Lung (tissue), 12 donors: ENCODE data around the gene SRRM3. TPM values are rescaled to one million over a fixed set of nuclear protein-coding genes. Genes with fewer than 3 reads are reported as not detected.

Experiments
- ATAC-seq: fragments of 200-7000 bp; cut with Tn5 transposase; one replicate; pipeline ENCODE4 v1.9.1; 2020; ENCODE audit warnings: moderate number of reproducible peaks; ENCODE audit not compliant: insufficient read depth, low FRiP score
- DNase-seq, 3 donors: peaks; one replicate each; pipeline ENCODE4 v3.0.0-alpha.2; 2013 to 2017
- H3K27ac ChIP-seq, 2 donors: one replicate each; pipeline ENCODE4 v1.5.1; 2013; ENCODE audit warnings: mild to moderate bottlenecking in 2 of 2, moderate library complexity in 2 of 2, control low read depth in 1 of 2, inconsistent platforms in 1 of 2, low read depth in 1 of 2, low read length in 1 of 2
- H3K27me3 ChIP-seq, 3 donors: one replicate each; pipeline ENCODE4 v1.5.1; 2013; ENCODE audit warnings: low read length in 2 of 3; ENCODE audit not compliant: control insufficient read depth in 3 of 3, insufficient read depth in 3 of 3
- H3K36me3 ChIP-seq, 4 donors: one replicate each; pipeline ENCODE4 v1.5.1; 2013; ENCODE audit warnings: low read length in 4 of 4, mild to moderate bottlenecking in 1 of 4, moderate library complexity in 1 of 4; ENCODE audit not compliant: control insufficient read depth in 4 of 4, insufficient read depth in 4 of 4
- H3K4me1 ChIP-seq, 5 donors: one replicate each; pipeline ENCODE4 v1.5.1; 2013; ENCODE audit warnings: low read length in 5 of 5, mild to moderate bottlenecking in 2 of 5, moderate library complexity in 1 of 5; ENCODE audit not compliant: control insufficient read depth in 5 of 5, insufficient read depth in 5 of 5
- H3K4me3 ChIP-seq: one replicate; pipeline ENCODE4 v1.5.1; 2013; ENCODE audit warnings: mild to moderate bottlenecking, control low read depth, moderate library complexity
- H3K9ac ChIP-seq, 2 donors: one replicate each; pipeline ENCODE4 v1.5.1; 2013; ENCODE audit warnings: low read length in 2 of 2, control low read depth in 1 of 2; ENCODE audit not compliant: insufficient read depth in 1 of 2
- H3K9me3 ChIP-seq, 4 donors: one replicate each; pipeline ENCODE4 v1.5.1; 2013; ENCODE audit warnings: low read length in 3 of 4, mild to moderate bottlenecking in 1 of 4, moderate library complexity in 1 of 4; ENCODE audit not compliant: control insufficient read depth in 4 of 4, insufficient read depth in 3 of 4
- CTCF ChIP-seq: IDR thresholded peaks from 2 replicates; pipeline ENCODE4 v1.5.1; 2012; ENCODE audit warnings: mild to moderate bottlenecking; ENCODE audit errors: control extremely low read depth, extremely low read depth
- WGBS, 2 donors: extraction: QIAGEN DNeasy Blood & Tissue Kit; methylation state at CpG; one replicate each; pipeline ENCODE4 v1.1.7; 2013; 5-methylcytosine and 5-hydroxymethylcytosine counted together
- polyA plus RNA-seq, 2 donors: library from polyadenylated mRNA; stranded (reverse); fragments of 200-250 nt; gene quantifications; one replicate each; pipeline ENCODE4 v1.2.1, GENCODE V29; 2013
- total RNA-seq, 2 donors: library from RNA; depleted of rRNA in 1 of 2; stranded (reverse); fragments of >200 nt in 1 of 2; gene quantifications; one replicate each; pipeline ENCODE4 v1.2.1, GENCODE V29; 2014 to 2021
- donor health status: control.
- donor health status: control.
- donor health status: Bipolar disorder and iron deficiency.
- donor health status: healthy.
- donor health status: DM: yes; HTN: yes; CAD: no.

Gene SRRM3
- total and polyA plus RNA-seq, 4 donors: 0.14 to 0.83 (median 0.63) TPM

- WGBS, 2 donors: 80 to 90% methylated on average over 7 of the region's 7 CpGs
- H3K27me3 ChIP-seq: no peaks in the 10 kb centered on the region
- H3K4me3 ChIP-seq: no peak overlapping the region
- H3K36me3 ChIP-seq: no peaks in the 10 kb centered on the region
- H3K9me3 ChIP-seq: no peaks in the 10 kb centered on the region
- H3K27ac ChIP-seq: no peak overlapping the region
- H3K4me1 ChIP-seq: no peaks in the 10 kb centered on the region
- TF ChIP-seq CTCF: no peak
- DNase-seq: no peak
- no peak overlapping the region for H3K9ac ChIP-seq
- no peak for ATAC-seq
Measured at GRCh38 chr7:76182225-76182960, 19.3 kb upstream of the SRRM3 start.

DNA sequence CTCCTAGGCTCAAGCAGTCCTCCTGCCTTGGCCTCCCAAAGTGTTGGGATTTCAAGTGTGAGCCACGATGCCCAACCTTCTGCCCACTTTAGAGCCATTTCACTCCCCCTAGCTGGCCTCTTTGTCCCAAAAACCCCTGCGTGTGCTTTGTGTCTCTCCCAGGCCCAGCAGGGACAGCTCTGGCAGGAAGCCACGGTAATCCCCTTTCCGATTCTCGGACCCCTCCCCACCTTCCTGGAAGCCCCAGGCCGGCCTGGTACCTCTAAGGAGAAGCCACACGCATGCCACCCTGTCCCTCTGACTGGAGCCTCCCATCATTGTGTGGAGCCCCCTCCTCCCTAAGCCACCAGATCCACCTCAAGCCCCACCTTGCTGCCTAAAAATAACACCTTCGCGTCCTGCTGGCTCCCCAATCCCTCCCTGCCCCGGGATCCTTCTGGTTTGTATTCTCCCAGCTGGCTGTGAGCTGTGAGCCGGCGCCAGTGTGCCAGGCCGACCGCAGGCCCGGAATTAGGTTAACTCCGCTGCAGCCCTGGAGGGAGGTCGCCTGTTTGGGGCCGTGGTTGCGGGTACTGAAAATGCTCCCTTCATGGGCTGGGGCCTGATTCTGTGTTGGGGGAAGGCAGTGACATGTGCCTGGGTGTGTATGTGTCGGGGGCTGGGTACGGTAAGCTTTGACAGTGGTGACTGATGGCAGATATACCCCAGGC, 16.4 kb upstream of the SRRM3 start:
- WGBS, 2 donors: 46 to 50% methylated on average over 21 of the region's 21 CpGs
- Histone ChIP-seq H3K27ac (no peak overlapping the region), H3K36me3 (no peaks in the 10 kb centered on the region), H3K4me3 (no peak overlapping the region), H3K9me3 (no peaks in the 10 kb centered on the region), H3K27me3 (no peaks in the 10 kb centered on the region), H3K9ac (no peak overlapping the region), H3K4me1 (no peaks in the 10 kb centered on the region)
- no peak for ATAC-seq
- TF ChIP-seq CTCF: no peak
- no peak for DNase-seq

GRCh38 chr7:76187272-76187671, 14.4 kb upstream of the SRRM3 start:
- TF ChIP-seq CTCF: no peak
- no peak overlapping the region for H3K9ac ChIP-seq
- H3K27me3 ChIP-seq: no peaks in the 10 kb centered on the region
- DNase-seq (no peak), ATAC-seq (no peak)
- no peak overlapping the region for H3K27ac ChIP-seq
- no peaks in the 10 kb centered on the region for H3K36me3 ChIP-seq
- no peaks in the 10 kb centered on the region for H3K4me1 ChIP-seq
- no peak overlapping the region for H3K4me3 ChIP-seq
- 74 to 85% methylated on average over 5 of the region's 5 CpGs for WGBS, 2 donors
- H3K9me3 ChIP-seq: peaks cover 0 to 3% (median 2%) of the 10 kb centered on the region in 4 donors
